ENCODE data around the gene TBKBP1. TPM values are rescaled to one million over a fixed set of nuclear protein-coding genes. Genes with fewer than 3 reads are reported as not detected.

The TBKBP1 gene
- total and polyA plus RNA-seq, 2 donors (not counting 1 experiment from before 2014, with no cell fraction given), result 4.6 to 11.6 TPM

GRCh38 chr17:47674499-47674898 lies 19.5 kb upstream of the TBKBP1 start:
- Histone ChIP-seq H3K4me3 (replicated peaks in 1 of 4; ENCODE audit: control extremely low read depth in 1 of 4, insufficient read depth in 1 of 4, low read depth in 3 of 4, low read length in 4 of 4) (no peak overlapping the region), H2AFZ (ENCODE audit: low read length) (no peak overlapping the region), H3K9me3 (ENCODE audit: control insufficient read depth, insufficient read depth, low read depth, low read length) (no peaks in the 10 kb centered on the region), H3K27me3 (ENCODE audit: control insufficient read depth, insufficient read depth, low read length) (no peaks in the 10 kb centered on the region), H3K36me3 (ENCODE audit: control insufficient read depth, insufficient read depth, low read length) (peaks cover 26% of the 10 kb centered on the region), H3K4me1 (ENCODE audit: control insufficient read depth, extremely low read depth, insufficient read depth, low read length) (no peaks in the 10 kb centered on the region), H3K27ac (ENCODE audit: insufficient read depth, low read length) (no peak overlapping the region), H3K9ac (ENCODE audit: insufficient read depth, low read length) (no peak overlapping the region), H3K4me2 (ENCODE audit: extremely low read depth, insufficient read depth, low read length) (no peak overlapping the region), H4K20me1 (ENCODE audit: control insufficient read depth, extremely low read depth, insufficient read depth, low read length) (no peaks in the 10 kb centered on the region), H3K79me2 (ENCODE audit: control insufficient read depth, insufficient read depth, low read length) (peaks cover 2% of the 10 kb centered on the region)
- DNase-seq (ENCODE audit: low read depth in 2 of 2), result no peak
- no peak for TF ChIP-seq EZH2 (IDR thresholded peaks at IDR 0.05; ENCODE audit: low read length, missing control alignments)

DNA sequence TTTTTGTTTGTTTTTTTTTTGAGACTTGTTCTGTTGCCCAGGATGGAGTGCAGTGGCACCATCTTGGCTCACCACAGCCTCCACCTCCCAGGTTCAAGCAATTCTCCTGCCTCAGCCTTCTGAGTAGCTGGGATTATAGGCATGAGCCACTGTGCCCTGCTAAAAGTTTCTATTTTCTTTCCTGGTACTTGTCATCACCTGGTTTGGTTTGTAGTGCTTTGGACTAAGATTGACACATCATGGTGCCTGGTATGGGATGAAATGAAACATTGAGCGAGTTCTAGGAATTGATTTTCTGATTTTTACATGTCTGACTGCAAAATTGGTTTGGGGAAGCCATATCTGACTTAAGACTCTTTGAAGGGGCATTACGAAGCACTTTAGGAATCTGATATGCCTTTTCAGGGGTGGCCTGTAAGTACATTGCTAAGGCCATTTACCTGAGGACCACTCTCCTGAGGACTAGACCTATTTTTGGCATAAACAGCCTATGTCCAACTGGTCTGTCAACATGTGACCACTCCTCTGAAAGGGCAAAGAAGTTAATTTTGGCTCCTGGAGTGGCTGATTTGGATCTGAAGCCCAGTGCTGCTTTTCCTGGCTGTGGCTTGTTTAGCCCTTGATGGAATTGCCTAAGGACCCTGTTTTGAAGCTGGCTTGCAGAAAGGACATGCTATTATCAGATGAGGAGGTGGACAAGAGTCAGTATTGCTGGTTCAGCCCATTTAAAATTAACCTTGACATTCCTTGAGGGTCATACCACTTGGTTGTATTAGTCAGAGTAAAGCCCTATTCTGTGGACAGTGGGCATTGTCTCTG lies 18.4 kb upstream of the TBKBP1 start:
- H3K79me2 ChIP-seq (ENCODE audit: control insufficient read depth, insufficient read depth, low read length), result peaks cover 2% of the 10 kb centered on the region
- no peaks in the 10 kb centered on the region for H3K4me1 ChIP-seq (ENCODE audit: control insufficient read depth, extremely low read depth, insufficient read depth, low read length)
- no peak overlapping the region for H3K9ac ChIP-seq (ENCODE audit: insufficient read depth, low read length)
- H4K20me1 ChIP-seq (ENCODE audit: control insufficient read depth, extremely low read depth, insufficient read depth, low read length), result no peaks in the 10 kb centered on the region
- no peak for TF ChIP-seq EZH2 (IDR thresholded peaks at IDR 0.05; ENCODE audit: low read length, missing control alignments)
- TF ChIP-seq, protein P1, sequence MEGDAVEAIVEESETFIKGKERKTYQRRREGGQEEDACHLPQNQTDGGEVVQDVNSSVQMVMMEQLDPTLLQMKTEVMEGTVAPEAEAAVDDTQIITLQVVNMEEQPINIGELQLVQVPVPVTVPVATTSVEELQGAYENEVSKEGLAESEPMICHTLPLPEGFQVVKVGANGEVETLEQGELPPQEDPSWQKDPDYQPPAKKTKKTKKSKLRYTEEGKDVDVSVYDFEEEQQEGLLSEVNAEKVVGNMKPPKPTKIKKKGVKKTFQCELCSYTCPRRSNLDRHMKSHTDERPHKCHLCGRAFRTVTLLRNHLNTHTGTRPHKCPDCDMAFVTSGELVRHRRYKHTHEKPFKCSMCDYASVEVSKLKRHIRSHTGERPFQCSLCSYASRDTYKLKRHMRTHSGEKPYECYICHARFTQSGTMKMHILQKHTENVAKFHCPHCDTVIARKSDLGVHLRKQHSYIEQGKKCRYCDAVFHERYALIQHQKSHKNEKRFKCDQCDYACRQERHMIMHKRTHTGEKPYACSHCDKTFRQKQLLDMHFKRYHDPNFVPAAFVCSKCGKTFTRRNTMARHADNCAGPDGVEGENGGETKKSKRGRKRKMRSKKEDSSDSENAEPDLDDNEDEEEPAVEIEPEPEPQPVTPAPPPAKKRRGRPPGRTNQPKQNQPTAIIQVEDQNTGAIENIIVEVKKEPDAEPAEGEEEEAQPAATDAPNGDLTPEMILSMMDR (conservative IDR thresholded peaks at IDR 0.05 in 1 of 2, IDR thresholded peaks at IDR 0.05 in 1 of 2; ENCODE audit: low read depth in 1 of 2, low read length in 2 of 2), result no peak
- no peak overlapping the region for H3K4me2 ChIP-seq (ENCODE audit: extremely low read depth, insufficient read depth, low read length)
- H2AFZ ChIP-seq (ENCODE audit: low read length), result no peak overlapping the region
- no peak overlapping the region for H3K4me3 ChIP-seq (replicated peaks in 1 of 4; ENCODE audit: control extremely low read depth in 1 of 4, insufficient read depth in 1 of 4, low read depth in 3 of 4, low read length in 4 of 4)
- DNase-seq (ENCODE audit: low read depth in 2 of 2), result no peak
- no peaks in the 10 kb centered on the region for H3K27me3 ChIP-seq (ENCODE audit: control insufficient read depth, insufficient read depth, low read length)
- H3K27ac ChIP-seq (ENCODE audit: insufficient read depth, low read length), result no peak overlapping the region
- H3K36me3 ChIP-seq (ENCODE audit: control insufficient read depth, insufficient read depth, low read length), result peaks cover 16% of the 10 kb centered on the region
- H3K9me3 ChIP-seq (ENCODE audit: control insufficient read depth, insufficient read depth, low read depth, low read length), result no peaks in the 10 kb centered on the region

GRCh38 chr17:47676199-47676472 lies 17.8 kb upstream of the TBKBP1 start:
- Histone ChIP-seq H2AFZ (ENCODE audit: low read length) (no peak overlapping the region), H3K36me3 (ENCODE audit: control insufficient read depth, insufficient read depth, low read length) (peaks cover 16% of the 10 kb centered on the region), H3K9ac (ENCODE audit: insufficient read depth, low read length) (no peak overlapping the region), H3K27me3 (ENCODE audit: control insufficient read depth, insufficient read depth, low read length) (no peaks in the 10 kb centered on the region), H3K27ac (ENCODE audit: insufficient read depth, low read length) (no peak overlapping the region), H3K4me1 (ENCODE audit: control insufficient read depth, extremely low read depth, insufficient read depth, low read length) (no peaks in the 10 kb centered on the region), H3K79me2 (ENCODE audit: control insufficient read depth, insufficient read depth, low read length) (peaks cover 2% of the 10 kb centered on the region), H4K20me1 (ENCODE audit: control insufficient read depth, extremely low read depth, insufficient read depth, low read length) (no peaks in the 10 kb centered on the region), H3K4me3 (replicated peaks in 1 of 4; ENCODE audit: control extremely low read depth in 1 of 4, insufficient read depth in 1 of 4, low read depth in 3 of 4, low read length in 4 of 4) (no peak overlapping the region), H3K9me3 (ENCODE audit: control insufficient read depth, insufficient read depth, low read depth, low read length) (no peaks in the 10 kb centered on the region), H3K4me2 (ENCODE audit: extremely low read depth, insufficient read depth, low read length) (no peak overlapping the region)
- no peak for DNase-seq (ENCODE audit: low read depth in 2 of 2)
- TF ChIP-seq, protein P1 (conservative IDR thresholded peaks at IDR 0.05 in 1 of 2, IDR thresholded peaks at IDR 0.05 in 1 of 2; ENCODE audit: low read depth in 1 of 2, low read length in 2 of 2), result no peak
- no peak for TF ChIP-seq EZH2 (IDR thresholded peaks at IDR 0.05; ENCODE audit: low read length, missing control alignments)

Data from fibroblast of lung (primary cell).